GM18508 (cell line): ENCODE results near the gene ASTN2.

Experiments used
- ATAC-seq: cut with Tn5 transposase; IDR thresholded peaks from one replicate; pipeline ENCODE4 v1.9.1; 2021; ENCODE audit warnings: moderate number of reproducible peaks; ENCODE audit not compliant: insufficient read depth, unreplicated experiment

ASTN2 gene

DNA sequence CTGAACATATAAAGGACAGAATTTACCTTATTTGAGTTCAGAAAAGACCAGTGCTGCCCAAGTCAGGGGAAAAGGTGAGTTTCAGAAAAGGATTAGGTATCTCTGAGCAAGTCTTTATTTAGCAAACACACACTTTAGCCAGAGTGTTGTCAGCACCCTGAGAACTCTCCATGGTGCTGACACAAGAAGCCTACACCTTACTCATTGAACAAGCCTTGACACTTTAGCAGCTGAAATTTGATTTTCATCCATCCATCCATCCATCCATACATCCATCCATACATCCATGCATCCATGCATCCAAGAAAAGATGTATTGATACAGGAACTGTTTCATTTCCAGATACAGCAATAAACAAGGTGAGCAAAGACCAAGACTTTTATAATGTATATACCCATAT lies 416.6 kb downstream of the ASTN2 start:
- no peak for ATAC-seq

DNA sequence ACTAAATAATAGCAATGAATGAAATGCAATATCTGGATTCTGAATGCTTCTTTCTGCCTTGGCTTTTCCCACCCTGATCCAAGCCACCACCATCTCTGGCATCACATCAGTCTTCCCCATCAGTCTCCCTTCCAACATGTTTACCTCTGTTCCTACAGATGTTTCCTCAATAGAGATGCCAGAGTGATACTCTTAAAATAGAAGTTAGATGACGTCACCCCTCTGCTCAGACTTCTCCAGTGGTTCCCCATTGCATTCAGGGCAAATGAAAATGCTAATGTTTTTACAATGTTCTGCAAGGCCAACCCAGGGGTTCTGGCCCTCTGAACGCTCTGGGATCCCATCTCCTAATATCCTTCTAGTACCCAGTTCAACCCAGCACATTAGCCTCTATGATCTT lies 422.0 kb downstream of the ASTN2 start:
- ATAC-seq = no peak

DNA sequence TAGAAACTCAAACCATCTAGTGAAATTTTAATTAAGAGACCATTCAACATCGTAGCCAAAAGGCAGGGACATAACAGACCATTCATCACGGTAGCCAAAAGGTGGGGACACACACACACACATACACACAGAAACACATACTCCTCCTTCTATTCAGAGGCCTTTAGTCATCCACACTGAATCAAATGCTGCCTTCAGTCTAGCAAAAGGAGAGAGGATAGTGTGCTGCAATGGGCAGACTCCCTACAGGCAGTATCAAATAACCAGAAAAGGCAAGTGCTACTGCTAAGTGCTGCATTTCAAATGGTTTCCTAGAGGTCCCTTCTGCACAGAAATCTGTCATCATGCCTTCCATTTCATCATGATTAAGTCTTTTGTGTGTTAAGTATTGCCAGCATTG lies 423.8 kb downstream of the ASTN2 start:
- no peak for ATAC-seq

DNA sequence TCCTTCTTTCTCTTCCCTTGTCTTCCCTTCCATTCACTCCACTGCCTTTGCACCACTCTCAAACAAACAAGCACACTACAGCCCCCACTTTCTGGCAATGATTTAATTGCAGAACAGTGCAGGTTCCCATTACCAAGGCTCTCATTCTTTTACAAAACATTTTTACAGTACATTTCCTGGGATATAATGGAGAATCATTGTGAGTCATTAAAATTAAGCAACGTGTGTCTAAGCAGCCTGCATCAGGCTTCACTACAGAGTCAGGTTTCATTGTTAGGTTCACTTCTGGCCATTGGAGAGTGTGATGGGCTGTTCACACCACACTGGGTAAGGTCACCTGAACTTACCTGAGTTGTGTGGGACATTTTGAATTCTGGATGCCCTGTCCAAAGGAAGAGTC lies 424.3 kb downstream of the ASTN2 start:
- ATAC-seq = no peak

DNA sequence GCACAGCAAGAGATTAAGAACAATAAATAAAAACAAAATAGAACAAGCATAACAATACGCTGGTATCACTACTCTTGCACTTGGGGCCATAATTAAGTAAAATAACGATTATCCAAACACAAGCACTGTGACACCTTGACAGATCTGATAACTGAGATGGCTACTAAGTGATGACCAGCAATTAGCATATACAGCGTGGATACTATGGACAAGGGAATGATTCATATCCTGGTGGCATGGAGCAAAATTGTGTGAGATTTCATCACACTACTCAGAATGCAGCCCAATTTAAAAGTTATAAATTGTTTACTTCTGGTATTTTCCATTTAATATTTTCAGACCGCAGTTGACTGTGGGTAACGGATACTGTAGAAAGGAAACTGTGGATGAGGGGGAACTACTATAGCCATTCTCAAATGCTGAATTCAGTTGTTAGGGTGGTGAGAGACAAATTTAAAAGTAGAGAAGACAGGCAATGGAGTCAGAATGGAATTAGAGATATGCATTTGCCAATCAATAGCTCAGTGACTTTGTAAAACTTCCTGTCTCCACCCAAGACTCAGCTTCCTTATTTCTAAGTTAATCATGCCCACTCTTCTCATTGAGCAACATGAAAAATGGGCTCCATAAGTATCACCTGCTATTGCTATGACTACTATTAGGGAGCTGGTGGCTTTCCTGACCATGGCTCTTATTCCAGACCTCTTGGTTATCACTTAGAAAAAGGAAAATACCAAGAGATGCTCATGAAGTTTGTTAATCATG lies 427.0 kb downstream of the ASTN2 start:
- ATAC-seq = no peak

DNA sequence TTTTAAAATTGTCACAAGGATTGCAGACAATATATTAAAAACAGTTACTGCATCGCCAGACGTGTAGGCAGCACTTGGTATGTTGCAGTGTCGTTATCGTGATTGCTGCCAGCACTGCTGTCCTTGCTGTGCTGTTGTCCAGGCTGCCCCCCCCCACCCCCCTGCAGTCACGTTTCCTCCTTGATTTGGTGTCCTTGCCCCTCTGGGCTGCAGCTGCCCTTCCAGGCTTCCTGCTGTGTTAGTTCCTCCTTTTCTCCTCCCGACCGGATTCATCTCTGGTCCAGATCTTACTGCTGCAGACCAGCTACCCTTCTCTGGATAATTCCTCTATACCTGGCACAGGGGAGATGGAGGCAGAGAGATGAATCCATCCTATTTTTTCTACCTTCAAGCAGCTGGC lies 428.8 kb downstream of the ASTN2 start:
- no peak for ATAC-seq

DNA sequence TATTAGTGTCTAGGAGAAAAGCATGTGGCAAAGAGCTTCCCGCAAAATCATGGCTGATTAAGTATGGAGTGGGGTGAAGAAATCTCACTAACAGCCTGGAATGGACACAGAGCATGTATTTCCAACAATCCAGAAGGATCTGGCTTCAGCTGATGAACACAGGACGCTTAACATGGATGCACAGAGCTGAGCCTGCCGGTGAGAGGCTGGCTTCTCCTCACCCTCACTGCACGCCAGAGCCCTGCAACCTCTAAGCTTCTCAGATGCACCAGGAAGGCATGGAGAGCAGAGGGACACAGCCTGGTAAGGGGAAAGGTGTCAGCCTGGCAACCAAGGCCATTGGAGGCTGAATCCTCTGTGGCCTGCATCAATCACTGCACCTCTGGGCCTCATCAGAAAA lies 429.3 kb downstream of the ASTN2 start:
- ATAC-seq = no peak

DNA sequence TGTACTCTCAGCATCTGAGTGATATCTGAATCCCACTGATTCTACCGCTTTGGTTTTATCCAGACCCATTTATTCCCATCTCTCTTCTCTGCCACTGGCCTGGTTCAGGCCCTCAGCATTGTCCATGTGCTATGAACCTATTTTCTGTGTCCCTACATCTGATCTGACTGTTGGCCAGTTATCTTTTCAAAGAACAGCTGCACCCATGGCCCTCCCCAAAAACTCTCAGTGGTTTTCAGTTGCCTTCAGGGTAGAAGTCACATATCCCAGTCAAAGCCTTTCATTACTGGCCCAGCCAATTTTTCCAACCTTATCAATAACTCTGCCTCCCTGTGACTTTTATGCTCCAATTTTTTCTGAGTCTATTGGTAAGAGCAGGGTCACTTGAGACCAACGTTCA lies 430.7 kb downstream of the ASTN2 start:
- no peak for ATAC-seq

DNA sequence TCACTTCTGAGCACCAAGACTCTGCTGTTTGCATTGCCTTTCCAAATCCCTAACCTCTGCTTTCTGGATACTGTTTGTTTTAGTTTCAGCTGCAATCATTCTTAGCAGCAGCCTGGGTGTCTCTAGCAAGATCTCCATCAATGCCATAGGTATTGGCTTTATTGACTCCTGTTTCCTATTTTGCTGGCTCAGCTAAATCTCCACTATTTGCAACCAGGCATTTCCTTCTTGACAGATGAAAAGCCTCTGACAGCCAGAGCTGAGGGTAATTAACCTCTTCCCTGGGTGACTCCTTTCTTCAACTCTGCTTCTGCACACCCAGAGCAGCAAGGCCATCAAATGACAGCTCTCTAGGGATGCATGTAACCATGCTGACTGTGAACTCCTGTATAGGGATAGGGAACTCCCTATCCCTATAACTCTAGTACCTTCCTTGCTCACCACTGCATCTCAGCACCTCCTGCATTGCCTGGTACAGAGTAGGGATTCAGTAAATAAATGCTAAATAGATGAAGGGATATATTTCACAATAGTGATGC lies 434.2 kb downstream of the ASTN2 start:
- ATAC-seq = no peak

DNA sequence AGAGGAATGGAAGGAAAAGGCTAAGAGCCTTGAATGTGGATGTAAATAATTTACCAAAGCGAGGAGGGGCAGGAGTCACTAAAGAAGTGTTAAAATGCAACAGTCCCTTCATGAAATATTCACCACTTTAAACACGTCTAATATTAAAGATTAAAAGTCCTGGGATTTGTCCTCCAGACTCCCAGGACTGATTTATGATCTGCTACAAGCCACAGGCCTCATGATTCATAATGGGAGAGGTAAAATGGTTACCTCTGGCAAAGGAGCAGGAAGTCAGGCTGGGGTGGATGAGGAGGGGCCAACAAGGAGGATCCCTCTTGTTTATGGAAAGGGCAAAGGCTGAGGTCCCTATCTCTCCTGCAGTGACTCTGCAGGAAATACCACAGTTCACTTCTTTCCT lies 435.4 kb downstream of the ASTN2 start:
- ATAC-seq = no peak

DNA sequence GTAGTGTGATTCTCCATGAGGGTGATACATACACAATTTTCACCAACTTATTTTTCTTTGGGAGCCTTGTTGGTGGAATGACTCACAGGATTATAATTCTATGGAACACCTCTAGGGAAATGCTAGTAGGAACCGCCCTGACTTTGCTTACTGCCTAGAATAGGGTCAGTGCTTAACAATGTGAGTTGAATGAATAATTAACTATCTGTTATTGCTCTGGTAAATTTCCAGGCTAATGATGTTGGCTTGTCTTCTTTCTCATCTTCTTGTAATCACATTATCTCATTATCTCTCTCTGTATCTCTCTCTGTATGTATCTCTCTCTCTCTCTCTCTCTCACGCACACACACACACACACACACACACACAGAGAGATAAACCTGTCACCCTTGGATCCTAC lies 436.7 kb downstream of the ASTN2 start:
- ATAC-seq = no peak

DNA sequence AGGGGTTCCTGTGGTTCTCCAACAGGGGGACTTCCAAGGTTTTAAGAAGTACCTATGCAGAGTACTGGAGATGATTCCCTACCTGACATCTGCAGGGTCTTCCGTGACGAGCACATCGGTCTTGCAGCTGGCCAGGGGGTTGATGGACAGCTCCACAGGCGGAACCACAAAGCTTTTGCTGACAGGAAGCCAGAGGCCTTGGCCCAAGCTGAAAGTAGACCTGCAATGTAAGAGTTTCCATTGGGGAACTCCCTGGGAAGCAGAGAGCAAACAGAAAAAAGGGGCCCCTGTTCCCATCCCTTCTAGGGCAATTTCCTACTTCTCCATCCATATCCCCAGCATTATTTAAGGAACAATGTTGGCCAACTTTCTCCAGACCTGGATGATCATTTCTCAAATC lies 439.7 kb downstream of the ASTN2 start:
- ATAC-seq = no peak

DNA sequence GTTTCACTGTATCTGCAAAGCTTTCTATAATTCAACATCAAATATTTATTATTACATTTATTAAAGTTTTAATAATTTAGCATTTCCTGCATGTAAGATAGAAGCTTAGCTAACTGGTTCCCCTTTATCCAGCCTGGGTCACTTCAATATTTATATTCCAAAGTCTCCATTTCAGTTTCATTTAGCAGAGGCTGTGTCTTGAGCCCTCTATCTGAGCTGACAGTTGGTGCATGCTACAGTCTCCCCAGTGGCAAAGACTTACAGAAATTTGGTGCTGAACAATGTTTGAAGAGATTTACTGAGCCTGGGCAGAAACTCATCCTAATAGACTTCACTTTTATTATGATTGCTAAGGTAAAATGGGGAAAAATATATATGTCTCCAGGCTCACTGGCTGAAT lies 448.7 kb downstream of the ASTN2 start:
- no peak for ATAC-seq

DNA sequence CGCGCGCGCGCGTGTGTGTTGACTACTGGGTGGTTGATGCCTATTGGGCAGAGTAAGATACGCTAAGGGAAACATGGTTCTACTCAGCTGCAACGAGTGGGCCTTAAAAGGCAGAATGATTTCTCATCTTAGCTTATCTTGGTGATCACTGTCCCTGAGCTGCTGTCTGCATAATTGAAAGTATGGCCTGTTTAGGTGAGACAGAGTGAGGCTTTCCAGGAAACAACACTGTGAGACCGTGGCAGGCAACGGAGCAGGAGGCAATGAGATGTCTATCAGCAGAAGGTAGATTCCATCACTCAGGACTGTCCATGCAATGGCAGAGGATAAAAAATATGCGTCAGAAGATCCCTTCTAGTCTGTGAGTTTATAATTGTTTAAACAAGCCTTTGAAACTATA lies 450.6 kb downstream of the ASTN2 start:
- no peak for ATAC-seq

DNA sequence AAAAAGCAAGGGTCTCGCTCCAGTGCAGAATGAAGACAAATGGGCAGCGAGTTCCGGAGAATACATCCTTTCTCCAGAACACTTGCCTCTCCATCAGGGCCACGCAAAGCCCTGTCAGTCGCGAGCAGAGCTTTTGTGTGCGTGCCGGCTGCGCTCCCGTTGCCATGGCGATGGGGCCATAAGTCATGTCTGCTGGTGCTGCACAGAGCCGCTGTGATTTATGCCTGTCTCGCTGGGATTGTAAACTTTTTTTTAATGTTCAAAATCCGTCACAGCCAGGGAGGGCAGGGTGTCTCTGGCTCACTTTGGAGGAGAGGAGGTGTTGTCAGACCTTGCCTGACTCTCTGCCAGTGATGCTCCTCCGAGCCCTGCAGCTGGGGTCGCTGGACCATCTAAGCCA lies 455.0 kb downstream of the ASTN2 start:
- no peak for ATAC-seq

DNA sequence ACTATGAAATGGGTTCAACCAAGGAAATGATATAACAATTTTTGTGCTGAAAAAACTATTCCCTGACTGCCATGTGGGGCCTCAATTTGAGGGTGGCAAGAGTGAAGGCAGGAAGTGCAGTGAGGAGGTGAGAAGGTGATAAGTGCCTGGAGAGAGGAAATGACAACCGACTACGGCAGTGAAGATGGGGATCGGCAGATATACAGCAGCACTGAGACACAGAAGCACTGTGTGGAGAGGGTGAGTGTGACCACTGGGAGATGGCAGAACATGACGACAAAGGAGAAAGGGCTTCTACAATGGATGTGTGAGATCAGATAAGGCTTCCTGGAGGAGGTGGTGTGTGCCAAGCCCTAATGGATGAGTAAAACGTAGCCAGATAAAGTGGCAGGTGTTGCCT lies 456.0 kb downstream of the ASTN2 start:
- no peak for ATAC-seq

DNA sequence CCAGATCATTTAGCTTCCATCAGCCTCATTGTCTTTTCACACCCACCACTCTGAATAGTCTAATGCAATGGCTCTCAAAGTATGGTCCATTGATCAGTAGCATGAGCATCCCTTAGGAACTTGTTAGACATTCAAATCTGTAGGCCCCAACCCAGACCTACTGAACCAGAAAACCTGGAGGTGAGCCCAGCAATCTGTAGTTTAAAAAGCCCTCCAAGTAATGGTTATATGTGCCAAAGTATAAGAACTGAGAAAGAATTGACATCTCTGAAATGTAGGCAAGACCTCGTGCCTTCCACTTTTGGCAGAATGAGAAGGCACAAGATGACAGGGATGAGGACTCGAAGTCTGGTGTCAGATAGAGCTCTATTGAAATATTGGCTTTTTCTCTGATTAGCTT lies 460.1 kb downstream of the ASTN2 start:
- no peak for ATAC-seq

DNA sequence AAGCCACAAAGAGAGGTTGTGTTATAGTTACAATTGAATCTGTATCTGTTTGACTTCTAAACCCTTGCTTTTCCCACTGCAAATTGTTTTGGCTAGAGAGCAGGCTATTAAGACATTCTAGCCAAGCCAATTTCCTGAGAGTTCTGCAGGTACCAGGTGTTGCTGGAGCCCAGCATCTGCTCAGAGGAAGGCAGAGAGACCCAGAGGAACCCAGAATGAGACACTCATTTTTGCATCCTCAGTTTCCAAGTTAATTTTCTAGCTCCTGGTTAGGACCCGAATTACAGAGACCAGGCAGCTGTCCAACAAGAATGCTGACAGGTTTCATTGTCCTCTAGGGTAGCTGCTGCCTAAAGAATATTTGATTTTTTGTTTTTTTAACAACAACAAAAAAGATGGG lies 461.6 kb downstream of the ASTN2 start:
- ATAC-seq = no peak

DNA sequence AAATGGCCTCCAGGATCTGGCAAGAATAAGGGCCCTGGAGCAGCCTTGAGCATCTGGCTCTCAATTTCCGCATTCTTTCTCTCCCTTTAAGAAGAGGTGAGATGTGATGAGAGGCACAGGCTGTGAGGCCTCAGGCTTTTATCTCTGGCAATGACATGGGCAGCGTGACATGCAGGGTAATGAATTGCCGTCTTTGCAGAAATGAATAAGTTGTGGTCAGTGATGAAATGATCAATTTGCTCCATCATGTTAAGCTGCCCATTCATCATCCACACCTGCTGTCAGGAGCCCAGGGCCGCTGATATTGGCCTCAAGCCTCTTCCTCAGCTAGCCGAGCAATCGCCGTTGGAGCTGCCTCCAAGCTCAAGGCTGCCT lies 462.4 kb downstream of the ASTN2 start:
- ATAC-seq = no peak

DNA sequence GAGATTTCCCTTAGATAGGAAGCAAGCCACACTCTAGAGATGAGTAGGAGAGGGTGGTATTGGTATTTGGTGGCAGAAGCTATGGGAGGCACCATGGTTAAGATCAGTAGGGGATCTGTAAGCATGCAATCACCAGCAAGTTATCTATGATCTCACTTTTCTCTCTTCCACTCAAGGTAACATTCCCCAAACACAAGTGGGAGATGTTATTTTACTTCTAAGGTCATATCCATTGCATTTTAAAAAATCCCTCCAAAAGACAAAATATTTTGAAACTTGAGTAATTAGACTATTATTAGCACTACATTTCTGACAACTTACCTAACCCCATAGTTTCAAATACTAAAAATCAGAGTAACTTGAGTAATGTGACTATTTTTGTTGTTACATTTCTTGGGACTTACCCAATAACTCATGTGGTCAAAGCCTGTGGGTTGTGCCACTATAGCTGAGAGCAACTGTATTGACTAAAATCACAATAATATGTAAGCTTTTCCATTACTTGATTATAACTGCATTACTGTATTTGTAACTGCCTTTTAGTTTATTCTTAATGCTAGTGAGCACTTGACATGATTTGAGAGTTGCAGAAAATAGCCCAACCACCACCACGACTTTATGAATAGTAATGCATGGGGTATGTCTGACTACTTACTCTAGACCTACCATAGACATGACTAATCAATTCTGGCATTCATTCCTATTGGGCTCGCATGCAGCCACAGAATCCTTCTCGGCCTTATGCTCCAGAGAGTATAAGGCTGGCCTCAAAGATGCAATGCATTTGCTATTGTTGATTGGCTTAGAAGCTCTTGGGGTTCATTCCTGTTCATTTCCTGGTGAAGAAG lies 463.0 kb downstream of the ASTN2 start:
- peak; percentile 79 for ATAC-seq

DNA sequence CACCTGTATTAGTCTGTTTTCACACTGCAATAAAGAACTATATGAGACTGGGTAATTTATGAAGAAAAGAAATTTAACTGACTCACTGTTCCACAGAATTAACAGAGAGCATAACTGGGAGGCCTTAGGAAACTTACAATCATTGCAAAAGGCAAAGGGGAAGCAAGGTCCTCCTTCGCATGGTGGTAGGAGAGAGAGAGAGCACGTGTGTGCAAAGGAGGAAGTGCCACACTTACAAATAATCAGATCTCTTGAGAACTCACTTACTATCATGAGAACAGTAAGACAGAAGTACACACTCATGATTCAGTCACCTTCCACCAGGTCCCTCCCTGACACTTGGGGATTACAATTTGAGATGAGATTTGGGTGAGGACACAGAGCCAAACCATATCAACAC lies 469.0 kb downstream of the ASTN2 start:
- ATAC-seq = no peak
